Cerebellar cortex (tissue), 1 donor: ENCODE measurements around the gene VPS36.
"Not testable (repeated sequence)": the region's sequence is repeated elsewhere in the genome, so short reads cannot be mapped to it uniquely, and the experiment has no call there.

Source experiments
- DNase-seq: peaks from one replicate; pipeline ENCODE4 v3.0.0-alpha.2; 2015; ENCODE audit warnings: low spot score

The VPS36 gene

GRCh38 chr13:52450012-52450792, at the start of gene VPS36:
Gene VPS36 (minus strand): TSS chr13:52450634. CDS start chr13:52450594, 40 bp downstream.
- peak; percentile 94 for DNase-seq

- not testable (repeated sequence) for DNase-seq
These were observed 47.5 kb upstream of the VPS36 start for GRCh38 chr13:52497979-52498378.

- not testable (repeated sequence) for DNase-seq
These were observed 43.8 kb upstream of the VPS36 start for GRCh38 chr13:52494241-52494640.

GRCh38 chr13:52491015-52491414, 40.6 kb upstream of the VPS36 start:
- not testable (repeated sequence) for DNase-seq

GRCh38 chr13:52488763-52489162, 38.3 kb upstream of the VPS36 start:
- DNase-seq: not testable (repeated sequence)

GRCh38 chr13:52487078-52487477, 36.6 kb upstream of the VPS36 start:
- DNase-seq: not testable (repeated sequence)

- not testable (repeated sequence) for DNase-seq
These were observed 30.4 kb upstream of the VPS36 start for GRCh38 chr13:52480677-52481428.

GRCh38 chr13:52468487-52468886, 18.1 kb upstream of the VPS36 start:
- not testable (repeated sequence) for DNase-seq

- DNase-seq: no peak
These were observed 13.1 kb upstream of the VPS36 start for GRCh38 chr13:52463526-52463925.

GRCh38 chr13:52461265-52461664, 10.8 kb upstream of the VPS36 start:
- no peak for DNase-seq

- no peak for DNase-seq
These were observed 9.2 kb upstream of the VPS36 start for GRCh38 chr13:52459668-52460067.

GRCh38 chr13:52455677-52456041, 5.2 kb upstream of the VPS36 start:
- DNase-seq: peak; percentile 78

GRCh38 chr13:52454820-52455676, 4.6 kb upstream of the VPS36 start, which contains the start of gene CKAP2:
Gene CKAP2 (plus strand): TSS chr13:52455478. CDS start chr13:52455557, 79 bp downstream.
- peak; percentile 97 for DNase-seq

- peak; percentile 67 for DNase-seq
These were observed 4.0 kb upstream of the VPS36 start for GRCh38 chr13:52454459-52454819.

GRCh38 chr13:52452470-52452869, 2.0 kb upstream of the VPS36 start:
- no peak for DNase-seq

- DNase-seq: no peak
These were observed 836 bp upstream of the VPS36 start for GRCh38 chr13:52451135-52451804.

- no peak for DNase-seq
These were observed 321 bp upstream of the VPS36 start for GRCh38 chr13:52450793-52451116.

GRCh38 chr13:52449331-52450011, 963 bp downstream of the VPS36 start:
- DNase-seq: peak; percentile 41

GRCh38 chr13:52447815-52448552, 2.5 kb downstream of the VPS36 start:
- peak; percentile 29 for DNase-seq

- DNase-seq: no peak
These were observed 3.1 kb downstream of the VPS36 start for GRCh38 chr13:52447354-52447753.
